GM18507 (cell line): ENCODE data around the gene PREX1.

Source experiments
- DNase-seq: peaks from one replicate; pipeline ENCODE4 v3.0.0; 2011; ENCODE audit warnings: low read depth; ENCODE audit not compliant: insufficient read length; ENCODE audit errors: extremely low spot score
- FAIRE-seq: peaks from 2 replicates; lab custom pipeline; 2011; peaks lifted over from hg19 to GRCh38; lab: Jason Lieb, UNC

Gene PREX1

GRCh38 chr20:48681201-48681872, 146.5 kb downstream of the PREX1 start:
- DNase-seq (no peak), FAIRE-seq (no peak)

- FAIRE-seq, result no peak
- no peak for DNase-seq
These were observed 147.1 kb downstream of the PREX1 start for GRCh38 chr20:48680650-48681049.

- DNase-seq (no peak), FAIRE-seq (no peak)
These were observed 148.2 kb downstream of the PREX1 start for GRCh38 chr20:48679599-48679998.

- FAIRE-seq (no peak), DNase-seq (no peak)
These were observed 148.8 kb downstream of the PREX1 start for GRCh38 chr20:48679011-48679410.

- DNase-seq (no peak), FAIRE-seq (no peak)
These were observed 149.4 kb downstream of the PREX1 start for GRCh38 chr20:48678421-48678820.

GRCh38 chr20:48676795-48677460, 150.9 kb downstream of the PREX1 start:
- FAIRE-seq, result no peak
- no peak for DNase-seq

GRCh38 chr20:48676125-48676524, 151.7 kb downstream of the PREX1 start:
- FAIRE-seq, result no peak
- DNase-seq, result no peak

- no peak for DNase-seq
- no peak for FAIRE-seq
These were observed 153.3 kb downstream of the PREX1 start for GRCh38 chr20:48674461-48674860.

GRCh38 chr20:48673507-48673906, 154.3 kb downstream of the PREX1 start:
- FAIRE-seq, result no peak
- DNase-seq, result no peak

GRCh38 chr20:48672324-48672723, 155.5 kb downstream of the PREX1 start:
- DNase-seq, result no peak
- FAIRE-seq, result no peak

GRCh38 chr20:48671141-48671540, 156.7 kb downstream of the PREX1 start:
- no peak for DNase-seq
- FAIRE-seq, result no peak

GRCh38 chr20:48669946-48670605, 157.7 kb downstream of the PREX1 start:
- no peak for FAIRE-seq
- no peak for DNase-seq

- no peak for FAIRE-seq
- no peak for DNase-seq
These were observed 159.3 kb downstream of the PREX1 start for GRCh38 chr20:48668451-48668946.

GRCh38 chr20:48667889-48668413, 159.8 kb downstream of the PREX1 start:
- no peak for FAIRE-seq
- no peak for DNase-seq

- FAIRE-seq, result no peak
- no peak for DNase-seq
These were observed 160.3 kb downstream of the PREX1 start for GRCh38 chr20:48667481-48667880.

- FAIRE-seq (no peak), DNase-seq (no peak)
These were observed 162.0 kb downstream of the PREX1 start for GRCh38 chr20:48665785-48666184.

- FAIRE-seq (no peak), DNase-seq (no peak)
These were observed 165.1 kb downstream of the PREX1 start for GRCh38 chr20:48662711-48663110.

- no peak for FAIRE-seq
- DNase-seq, result no peak
These were observed 166.0 kb downstream of the PREX1 start for GRCh38 chr20:48661575-48662455.

GRCh38 chr20:48660788-48661187, 167.0 kb downstream of the PREX1 start:
- FAIRE-seq, result no peak
- no peak for DNase-seq

GRCh38 chr20:48659858-48660257, 167.9 kb downstream of the PREX1 start:
- DNase-seq (no peak), FAIRE-seq (no peak)
